GM18867 (cell line): ENCODE data around the gene CLEC16A.

Source experiments
- ATAC-seq: cut with Tn5 transposase; IDR thresholded peaks from one replicate; pipeline ENCODE4 v1.9.1; 2021; ENCODE audit warnings: mild to moderate bottlenecking, moderate library complexity; ENCODE audit not compliant: unreplicated experiment

CLEC16A gene

DNA sequence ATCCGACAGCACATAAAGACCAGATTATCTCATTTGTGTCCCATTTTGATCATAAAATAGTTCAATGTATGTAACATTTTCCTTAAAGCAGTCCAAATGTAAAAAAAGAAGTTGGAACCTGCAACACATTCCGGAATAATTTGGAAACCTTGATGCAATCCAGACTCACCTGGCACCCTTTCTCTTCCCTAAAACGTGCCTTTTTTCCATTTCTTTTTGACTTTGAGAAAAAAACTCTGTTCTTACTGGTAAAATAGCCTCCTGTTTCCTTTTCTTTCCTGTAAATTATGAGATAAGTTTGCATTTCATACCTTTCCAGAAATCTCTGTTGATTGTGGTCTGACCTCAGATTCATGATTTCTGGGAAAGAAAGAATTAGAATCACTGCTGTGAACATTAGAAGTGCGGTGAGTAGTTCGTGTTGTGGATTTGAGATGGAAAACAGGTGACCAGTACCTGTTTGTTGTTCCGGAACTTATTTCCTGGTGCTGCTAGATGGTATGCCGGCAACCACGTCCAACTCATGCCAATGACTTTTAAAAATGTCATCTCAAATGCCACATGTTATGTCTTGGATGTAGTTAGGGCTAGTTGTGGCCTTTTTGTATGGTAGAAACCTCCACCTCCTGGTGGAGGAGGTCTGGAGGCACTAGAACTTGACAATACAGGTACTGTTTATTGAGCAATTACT lies 203.5 kb downstream of the CLEC16A start:
- no peak for ATAC-seq

GRCh38 chr16:11149011-11149616 lies 204.8 kb downstream of the CLEC16A start:
- no peak for ATAC-seq

- no peak for ATAC-seq
Observed at GRCh38 chr16:11150190-11150589, 205.8 kb downstream of the CLEC16A start.

DNA sequence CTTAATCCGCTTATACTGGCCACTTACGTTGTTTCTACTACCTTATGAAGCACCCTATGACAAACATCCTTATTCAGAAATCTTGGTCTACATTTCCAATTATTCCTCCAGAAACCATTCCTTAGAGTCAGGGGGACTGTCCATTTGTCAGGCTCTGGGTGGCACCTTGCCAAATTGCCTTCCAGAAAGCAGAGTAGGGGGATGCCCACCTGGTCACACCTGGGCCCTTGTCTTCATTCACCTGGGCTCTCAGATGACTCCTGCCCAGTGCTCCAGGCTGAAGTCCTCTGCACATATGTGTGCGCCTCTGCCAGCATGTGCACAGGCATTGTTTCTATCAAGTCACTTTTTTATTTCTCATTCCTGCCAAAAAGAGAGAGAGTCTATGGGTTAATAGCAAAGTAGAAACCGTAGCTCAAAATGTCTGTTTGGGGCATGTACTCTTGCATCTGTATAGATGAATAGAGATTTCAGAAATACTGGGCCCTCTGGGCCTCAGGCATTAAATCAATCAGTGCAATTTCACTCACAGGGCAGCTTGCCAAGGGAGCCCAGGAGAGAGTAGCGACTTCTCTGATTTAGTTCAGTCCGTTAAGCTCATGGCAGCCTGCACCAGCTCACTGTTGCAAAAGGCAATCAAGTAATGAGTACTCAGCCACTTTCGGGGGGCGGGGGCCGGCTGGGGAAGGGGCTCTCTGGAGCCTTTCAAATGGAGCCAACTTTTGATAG lies 207.0 kb downstream of the CLEC16A start:
- no peak for ATAC-seq

GRCh38 chr16:11151885-11152629 lies 207.7 kb downstream of the CLEC16A start:
- no peak for ATAC-seq

GRCh38 chr16:11152677-11153331 lies 208.4 kb downstream of the CLEC16A start:
- ATAC-seq = no peak

DNA sequence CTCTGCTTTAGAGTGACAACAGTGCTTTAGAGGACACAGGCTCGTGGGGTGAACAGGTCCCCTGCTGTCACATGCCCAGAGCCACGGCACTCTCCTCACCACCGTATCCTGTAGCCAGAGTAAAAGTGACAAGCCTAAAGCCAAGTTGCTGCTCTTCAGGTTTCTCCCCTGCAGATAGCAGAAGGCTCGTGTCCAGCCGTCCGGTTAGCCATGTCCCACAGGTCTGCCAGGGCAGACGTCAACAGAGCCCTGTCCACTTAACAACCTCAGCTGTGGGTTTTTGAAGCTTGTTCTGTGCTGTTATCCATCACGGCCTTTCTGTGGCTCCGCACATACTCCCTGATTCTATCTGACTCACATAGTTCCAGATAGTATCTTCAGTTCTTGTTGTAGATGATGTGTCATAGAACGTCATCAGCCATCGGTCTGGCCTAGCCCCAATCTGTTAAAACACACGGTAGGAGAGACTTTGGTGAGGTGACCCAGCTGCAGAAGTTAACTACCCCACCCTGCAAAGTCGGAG lies 211.0 kb downstream of the CLEC16A start:
- no peak for ATAC-seq

DNA sequence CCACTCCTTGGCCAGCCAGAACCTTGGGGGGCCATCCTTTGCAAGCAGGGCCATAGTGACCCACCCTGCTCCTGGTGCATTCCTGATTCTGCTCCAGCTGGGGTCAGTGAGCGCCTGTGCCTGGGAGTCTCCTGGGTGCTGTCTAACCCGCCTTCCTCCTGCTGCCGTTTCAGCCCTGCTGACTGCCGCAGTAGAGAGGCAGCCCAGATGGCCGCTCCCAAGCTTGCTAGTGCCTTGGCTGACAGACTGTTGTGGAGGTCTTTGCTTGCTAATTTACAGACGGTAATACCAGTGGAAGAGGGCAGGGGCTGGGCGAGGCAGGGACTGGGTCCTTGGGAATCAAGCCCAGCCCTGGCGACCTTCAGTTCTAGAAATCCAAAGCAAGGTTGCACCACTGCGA lies 212.0 kb downstream of the CLEC16A start:
- no peak for ATAC-seq

DNA sequence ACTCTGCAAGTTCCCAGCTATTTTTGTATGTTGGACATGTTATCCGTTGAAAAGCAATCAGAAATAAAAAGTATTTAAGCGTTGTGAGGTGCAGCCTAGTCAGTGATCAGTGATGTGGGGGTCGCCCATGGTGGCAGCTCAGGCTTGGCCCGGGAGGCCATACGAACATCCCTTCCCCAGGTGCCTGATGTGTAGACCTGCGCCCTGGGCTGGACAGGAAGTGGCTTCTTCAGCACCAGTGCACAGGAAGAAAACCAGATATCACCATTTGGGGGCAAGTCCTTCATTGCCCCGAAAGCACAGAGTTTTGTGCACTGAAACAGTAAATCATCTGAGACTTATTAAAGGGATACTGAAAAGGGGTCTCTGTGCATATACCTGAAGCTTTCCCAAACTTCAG lies 212.8 kb downstream of the CLEC16A start:
- no peak for ATAC-seq

- ATAC-seq = no peak
Observed at GRCh38 chr16:11158018-11158417, 213.7 kb downstream of the CLEC16A start.

DNA sequence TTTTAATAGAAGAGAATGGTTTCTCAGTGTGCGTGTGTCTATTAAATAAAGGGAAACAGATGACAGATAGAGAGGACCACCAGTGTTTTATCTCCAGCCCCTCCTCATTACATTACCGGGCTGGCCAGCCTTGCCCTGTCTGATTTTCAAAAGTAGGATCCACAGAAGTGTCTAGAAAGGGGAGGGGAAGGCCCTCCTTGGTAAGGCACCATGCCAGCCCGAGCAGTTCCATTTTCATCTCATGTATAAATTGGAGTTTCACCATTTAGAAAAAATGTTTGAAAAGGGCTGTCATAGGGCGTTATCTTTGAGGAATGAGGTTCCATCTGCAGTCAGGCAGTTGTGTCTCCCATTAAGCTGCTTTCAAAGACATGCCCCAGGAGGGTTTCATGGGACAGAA lies 214.9 kb downstream of the CLEC16A start:
- ATAC-seq = no peak

DNA sequence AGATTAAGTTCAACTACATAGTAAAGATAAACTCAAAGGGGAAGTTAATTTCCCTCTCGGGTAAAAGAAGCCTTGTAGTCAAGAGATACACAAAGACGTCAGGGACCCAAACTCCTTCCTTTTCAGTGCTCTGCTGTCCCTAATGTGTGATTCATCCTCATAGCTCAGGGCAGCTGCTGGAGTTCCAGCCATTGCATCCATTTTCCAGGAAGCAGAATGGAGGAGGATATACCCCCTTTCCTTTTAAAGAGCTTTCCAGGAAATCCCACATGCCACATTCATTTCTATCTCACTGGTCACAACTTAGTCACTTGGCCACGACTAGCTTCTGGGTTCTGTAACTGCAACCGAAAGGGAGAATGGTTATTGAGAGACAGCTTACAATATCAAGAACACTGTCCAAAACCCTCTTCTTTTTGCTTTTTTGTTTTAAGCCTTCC lies 216.3 kb downstream of the CLEC16A start:
- ATAC-seq = no peak

DNA sequence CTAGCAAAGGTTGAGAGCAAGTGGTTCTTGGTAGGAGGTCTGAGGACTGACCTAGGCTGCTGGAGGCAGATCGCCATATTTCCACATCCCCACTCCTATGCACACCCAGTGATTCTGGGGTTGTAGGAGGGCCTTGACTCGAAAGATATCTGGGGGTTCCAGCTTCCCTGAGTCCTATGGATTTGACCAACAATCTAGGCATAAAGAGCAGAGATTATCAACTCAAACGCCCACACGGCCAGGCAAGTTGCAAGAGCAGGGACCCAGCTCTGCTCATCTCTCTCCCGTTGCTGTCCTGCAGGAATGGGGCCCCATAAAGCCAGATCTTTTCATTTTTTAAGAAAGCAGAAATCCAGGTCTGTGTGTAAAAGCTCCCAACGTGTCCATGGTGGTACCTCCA lies 217.1 kb downstream of the CLEC16A start:
- no peak for ATAC-seq

DNA sequence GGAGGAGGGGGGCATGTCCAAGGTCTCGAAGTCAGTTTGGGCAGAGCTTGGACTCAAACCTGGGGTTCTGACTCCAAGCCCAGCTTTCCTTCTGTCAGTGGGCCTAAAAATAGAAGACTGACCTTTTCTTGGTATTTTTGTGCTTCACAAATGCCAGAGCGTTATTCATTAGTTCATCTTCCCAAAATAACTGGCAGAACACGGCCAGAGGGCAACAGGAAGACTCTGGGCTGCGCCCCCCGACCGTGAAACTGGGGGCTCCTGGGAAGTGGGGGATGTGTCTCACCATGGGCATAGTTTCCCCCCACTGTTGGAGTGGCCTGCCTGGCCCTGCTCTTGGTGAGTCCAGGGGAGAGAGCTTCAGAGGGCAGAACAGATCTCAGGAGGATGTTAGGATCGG lies 217.6 kb downstream of the CLEC16A start:
- no peak for ATAC-seq

GRCh38 chr16:11162586-11163268 lies 218.4 kb downstream of the CLEC16A start:
- ATAC-seq = no peak

- no peak for ATAC-seq
Observed at GRCh38 chr16:11163761-11164261, 219.4 kb downstream of the CLEC16A start.

DNA sequence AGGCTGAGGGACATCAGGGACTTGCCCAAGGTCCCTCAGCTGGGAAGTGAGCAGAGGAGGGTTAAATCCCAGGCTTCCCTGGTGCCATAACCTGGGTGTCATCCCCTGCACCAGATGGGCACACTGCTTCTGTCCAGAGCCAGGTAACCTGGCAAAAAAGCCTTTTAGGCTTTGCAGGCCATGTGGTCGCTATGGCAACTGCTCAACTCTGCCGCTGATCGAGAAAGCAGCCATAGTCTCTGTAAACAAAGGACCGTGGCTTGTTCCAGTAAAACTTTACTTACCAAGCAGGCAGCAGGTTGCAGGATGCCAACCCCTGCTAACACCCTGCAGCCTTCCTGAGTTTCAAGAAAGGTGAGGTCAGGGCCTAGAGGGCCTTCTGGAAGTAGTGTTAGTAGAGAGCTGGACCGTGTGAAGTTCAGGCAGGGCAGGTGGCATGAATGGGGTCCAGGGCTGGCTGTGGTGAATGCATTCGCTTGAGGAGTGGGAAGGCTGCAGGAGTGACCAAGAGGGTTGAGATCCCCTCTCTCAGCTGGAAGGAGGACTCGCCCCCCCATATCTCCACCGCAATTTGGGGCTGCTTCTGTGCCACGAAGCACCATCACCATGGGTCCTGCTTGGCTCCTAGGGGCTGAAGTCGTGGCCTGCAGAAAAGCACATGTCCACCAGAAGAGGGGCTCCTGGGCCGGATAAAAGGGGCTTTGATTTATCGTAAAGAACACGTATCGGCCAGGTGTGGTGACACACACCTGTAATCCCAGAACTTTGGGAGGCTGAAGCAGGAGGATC lies 220.3 kb downstream of the CLEC16A start:
- ATAC-seq = no peak

DNA sequence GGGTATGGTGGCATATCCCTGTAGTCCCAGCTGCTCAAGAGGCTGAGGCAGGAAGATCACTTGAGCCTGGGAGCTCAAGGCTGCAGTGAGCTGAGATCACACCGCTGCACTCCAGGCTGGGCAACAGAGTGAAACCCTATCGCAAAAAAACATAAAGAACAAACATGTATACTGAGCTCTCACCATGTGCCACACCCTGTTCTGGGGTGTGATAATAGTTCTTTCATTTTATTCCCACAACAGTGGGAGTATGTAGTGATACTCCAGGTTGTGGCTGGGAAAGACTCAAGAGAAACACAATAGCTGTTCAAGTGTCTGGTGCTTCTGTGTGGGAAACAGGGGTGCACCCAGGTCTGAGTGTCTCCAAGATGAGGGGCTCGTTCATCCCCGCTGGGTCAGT lies 221.0 kb downstream of the CLEC16A start:
- no peak for ATAC-seq
